Activated naive CD8-positive, alpha-beta T cell treated with anti-CD3 and anti-CD28 coated beads for 36 hours (primary cell): ENCODE data around the gene GATAD2B. TPM values are rescaled to one million over a fixed set of nuclear protein-coding genes. Genes with fewer than 3 reads are reported as not detected.

Source experiments
- total RNA-seq, 2 experiments: library from RNA; stranded (reverse); gene quantifications; one replicate each; pipeline ENCODE4 v1.2.3, GENCODE V29; 2021

Gene GATAD2B
- total RNA-seq, 2 experiments from 2014 or later = 49.4 to 53.1 TPM

Other genes with a start within 250 kb of the GATAD2B start
- gene NPR1, start 244.3 kb downstream of the GATAD2B start, total RNA-seq = under 1 TPM in 1 of 2 experiments, not detected in 1; 0.06 TPM
- 10 to 100 TPM; 47.9 to 48.0 TPM for gene INTS3, start 194.9 kb downstream of the GATAD2B start, total RNA-seq
- 1 to 10 TPM; 6.4 to 6.9 TPM for gene SLC27A3, start 147.6 kb downstream of the GATAD2B start, total RNA-seq
- gene DENND4B, start 23.7 kb upstream of the GATAD2B start, total RNA-seq = 10 to 100 TPM; 90.2 to 91.4 TPM
- gene CRTC2, start 35.6 kb upstream of the GATAD2B start, total RNA-seq = 10 to 100 TPM; 56.4 to 67.0 TPM
- gene SLC39A1, start 40.6 kb upstream of the GATAD2B start, total RNA-seq = 10 to 100 TPM; 60.6 to 63.1 TPM
- 1 to 10 TPM; 6.8 to 7.3 TPM for gene CREB3L4, start 44.9 kb upstream of the GATAD2B start, total RNA-seq
- 100 to 1,000 TPM; 204 to 214 TPM for gene JTB, start 54.7 kb upstream of the GATAD2B start, total RNA-seq
- 10 to 100 TPM; 48.7 to 53.5 TPM for gene RAB13, start 63.4 kb upstream of the GATAD2B start, total RNA-seq
- gene RPS27, start 67.8 kb upstream of the GATAD2B start, total RNA-seq = 1,000 to 10,000 TPM; 1,340 to 1,924 TPM
- gene NUP210L, start 232.1 kb upstream of the GATAD2B start, total RNA-seq = under 1 TPM in 1 of 2 experiments, not detected in 1; 0.04 TPM